K562 (cell line): ENCODE results near the gene SETMAR. TPM values are rescaled to one million over a fixed set of nuclear protein-coding genes. Genes with fewer than 3 reads are reported as not detected.

Source experiments
- ATAC-seq: fragments of 200-7000 bp; cut with Tn5 transposase; 3 replicates; pipeline ENCODE4 v1.9.1; 2020; ENCODE audit warnings: moderate library complexity
- BruUV-seq: library from RNA; stranded (reverse); fragments of 400-500 nt; replicated peaks from 2 replicates; lab custom pipeline; 2021; lab: Mats Ljungman, UMichigan
- CTCF ChIA-PET: fragments of 300-600 bp; formaldehyde crosslinking; extraction: SDS; loops from one replicate; lab custom pipeline; 2021; ENCODE audit warnings: low intra/inter-chr PET ratio; lab: Yijun Ruan, JAX
- POLR2A ChIA-PET: fragments of 300-600, 350-650 bp; sonication (Branson Sonifier 250); formaldehyde crosslinking; extraction: SDS; loops from one replicate; lab custom pipeline; 2021; ENCODE audit warnings: antibody characterized with exemption, inconsistent platforms; lab: Yijun Ruan, JAX
- DNase-seq, 4 experiments: peaks; one replicate each; pipeline versions ENCODE4 v3.0.0 to v3.0.0-alpha.2; 2011 to 2018; ENCODE audit warnings: low spot score in 3 of 4, mixed read lengths in 3 of 4; ENCODE audit errors: extremely low read depth in 1 of 4
- FAIRE-seq: peaks from 2 replicates; lab custom pipeline; 2011; peaks lifted over from hg19 to GRCh38; lab: Jason Lieb, UNC
- H2AFZ ChIP-seq: 2 replicates; pipeline ENCODE4 v1.6.0; 2011; ENCODE audit warnings: low read depth, low read length, control low read depth, inconsistent platforms
- H3K27ac ChIP-seq: fragments of 200-600 bp; 3 replicates; pipeline ENCODE4 v1.8.0; 2011; ENCODE audit warnings: low read depth, mild to moderate bottlenecking, control low read depth, inconsistent platforms, low read length, moderate library complexity, mixed read lengths; ENCODE audit errors: extremely low read depth
- H3K27me3 ChIP-seq, 2 experiments: fragments of 300-600 bp in 1 of 2; 2 replicates in 1 of 2; 3 replicates in 1 of 2; pipeline versions ENCODE4 v1.6.0 to v1.8.0; 2011; ENCODE audit warnings: inconsistent platforms in 2 of 2, low read length in 2 of 2, mild to moderate bottlenecking in 1 of 2, mixed read lengths in 1 of 2, moderate library complexity in 1 of 2; ENCODE audit not compliant: control insufficient read depth in 2 of 2, insufficient read depth in 2 of 2
- H3K36me3 ChIP-seq: fragments of 300-600 bp; 3 replicates; pipeline ENCODE4 v1.8.0; 2011; ENCODE audit warnings: mild to moderate bottlenecking, low read length, inconsistent platforms; ENCODE audit not compliant: control insufficient read depth, insufficient read depth
- H3K4me1 ChIP-seq, 2 experiments: fragments of 200-600 bp in 1 of 2; replicated peaks in 1 of 2; 2 replicates in 1 of 2; 3 replicates in 1 of 2; pipeline versions ENCODE4 v1.5.1 to v1.8.0; 2011; ENCODE audit warnings: inconsistent platforms in 2 of 2, low read length in 2 of 2, mild to moderate bottlenecking in 1 of 2, mixed read lengths in 1 of 2, moderate library complexity in 1 of 2; ENCODE audit not compliant: control insufficient read depth in 2 of 2, insufficient read depth in 2 of 2
- H3K4me2 ChIP-seq: 2 replicates; pipeline ENCODE4 v1.6.1; 2011; ENCODE audit warnings: low read length, control low read depth, inconsistent platforms, mixed read lengths; ENCODE audit not compliant: insufficient read depth
- H3K4me3 ChIP-seq: fragments of 200-600 bp; sonication (generic), shearing (Covaris generic); 2 replicates; pipeline ENCODE4 v1.5.1; 2016; ENCODE audit warnings: control low read depth, inconsistent platforms
- H3K79me2 ChIP-seq: fragments of 200-600 bp; 3 replicates; pipeline ENCODE4 v1.8.0; 2011; ENCODE audit warnings: low read length, inconsistent platforms; ENCODE audit not compliant: control insufficient read depth, insufficient read depth
- H3K9ac ChIP-seq, 2 experiments: 2 replicates each; pipeline versions ENCODE4 v1.6.0 to v1.6.1; 2011; ENCODE audit warnings: low read depth in 2 of 2, low read length in 2 of 2, control low read depth in 1 of 2, inconsistent platforms in 1 of 2, mild to moderate bottlenecking in 1 of 2, mixed read lengths in 1 of 2; ENCODE audit not compliant: insufficient read depth in 1 of 2
- H3K9me1 ChIP-seq: one replicate; pipeline ENCODE4 v1.6.0; 2011; ENCODE audit warnings: inconsistent platforms, mild to moderate bottlenecking, low read length, moderate library complexity; ENCODE audit not compliant: control insufficient read depth, insufficient read depth
- H3K9me3 ChIP-seq: replicated peaks from 2 replicates; pipeline ENCODE4 v1.5.1; 2011; ENCODE audit warnings: low read depth, low read length, inconsistent platforms; ENCODE audit not compliant: control insufficient read depth, insufficient read depth
- H4K20me1 ChIP-seq: replicated peaks from 2 replicates; pipeline ENCODE4 v1.6.1; 2011; ENCODE audit warnings: low read length, inconsistent platforms, mixed read lengths; ENCODE audit not compliant: control insufficient read depth, insufficient read depth
- FOXK1 ChIP-seq: sonication (generic); formaldehyde crosslinking; IDR thresholded peaks from 2 replicates; pipeline ENCODE4 v1.8.0; 2022; ENCODE audit warnings: missing genetic modification reagents, mild to moderate bottlenecking, borderline replicate concordance
- MNT ChIP-seq, 2 experiments: fragments of 450-650 bp; conservative IDR thresholded peaks; 2 replicates each; pipeline ENCODE4 v1.6.1; 2017; ENCODE audit warnings: mild to moderate bottlenecking in 2 of 2, moderate library complexity in 2 of 2
- ZNF609 ChIP-seq: sonication (generic); formaldehyde crosslinking; IDR thresholded peaks from 2 replicates; pipeline ENCODE4 v1.8.1; 2023; ENCODE audit warnings: missing genetic modification reagents, mild to moderate bottlenecking, borderline replicate concordance
- WGBS: fragments of 100-300 bp; shearing (Covaris generic); methylation state at CpG from one replicate; pipeline ENCODE4 v1.1.6; 2016; ENCODE audit warnings: low coverage, mixed read lengths; ENCODE audit not compliant: insufficient coverage; ENCODE audit errors: missing lambda C conversion rate; 5-methylcytosine and 5-hydroxymethylcytosine counted together
- in situ Hi-C: fragments of 300-500 bp; cut with MboI; formaldehyde crosslinking; loops from 4 replicates; pipeline ENCODE4 v1.15.0; 2018; ENCODE audit warnings: inconsistent platforms, mixed read lengths
- intact Hi-C: fragments of 100-400 bp; cut with micrococcal nuclease; formaldehyde crosslinking; loops from 2 replicates; pipeline ENCODE4 v1.14.2; 2022
- polyA plus RNA-seq, 8 experiments: library from polyadenylated mRNA; depleted of rRNA in 4 of 8; stranded (reverse) in 5 of 8; unstranded in 3 of 8; fragments of >200 nt; fragmentation: Nextera tagmentation in 2 of 8; fragmentation: Illumina TruSeq in 1 of 8; extraction: Ambion mirVana in 2 of 8; extraction: Trizol in 1 of 8; gene quantifications; 2 replicates each; pipeline versions ENCODE4 v1.2.1 to v1.2.3, GENCODE V29; 2011 to 2014; ENCODE audit warnings: inconsistent platforms in 1 of 8, missing spikeins in 1 of 8
- total RNA-seq, 7 experiments: library from RNA; depleted of rRNA in 6 of 7; stranded (reverse); fragments of >200 nt in 6 of 7; fragmentation: Illumina TruSeq in 2 of 7; extraction: Trizol in 2 of 7; gene quantifications; 2 replicates each; pipeline versions ENCODE4 v1.2.1 to v1.2.3, GENCODE V29; 2011 to 2021; ENCODE audit warnings: low replicate concordance in 1 of 7

The SETMAR gene
- total and polyA plus RNA-seq, 9 of the 15 experiments (the other 6 are each of a cell fraction or from before 2014, with no cell fraction given): 5.5 to 25.1 (median 18.2) TPM

GRCh38 chr3:4294616-4295327, 8.4 kb upstream of the SETMAR start:
- Histone ChIP-seq H3K4me2 (no peak overlapping the region), H4K20me1 (no peaks in the 10 kb centered on the region), H3K9me3 (no peaks in the 10 kb centered on the region), H3K4me3 (no peak overlapping the region), H3K27ac (no peak overlapping the region), H3K27me3 (no peaks in the 10 kb centered on the region; a peak in 1 of 5 replicates), H3K36me3 (no peaks in the 10 kb centered on the region), H3K79me2 (no peaks in the 10 kb centered on the region), H3K9me1 (no peaks in the 10 kb centered on the region), H2AFZ (no peak overlapping the region; the same call in 1 of the 2 replicates), H3K9ac (no peak overlapping the region), H3K4me1 (no peaks in the 10 kb centered on the region)
- DNase-seq: no peak
- no peak for ATAC-seq
- FAIRE-seq: no peak
- TF ChIP-seq ZNF609 (CRISPR knock-in tag) (no peak), MNT (conservative IDR thresholded peaks at IDR 0.05) (no peak), FOXK1 (no peak)
- intact Hi-C loops (no loop called here), in situ Hi-C loops (loop anchor here (5.0 to 25.0 kb wide), 2 partner anchors 482 to 1097 kb away; no protein-coding TSS in a partner anchor)
- ChIA-PET CTCF (no interaction called here), POLR2A (no interaction called here)
- BruUV-seq: no TSS peak
- 28% methylated on average over 11 of the region's 11 CpGs for WGBS
